Measurements from ENCODE around the gene CACNA2D3. TPM values are rescaled to one million over a fixed set of nuclear protein-coding genes. Genes with fewer than 3 reads are reported as not detected.
A peak's percentile ranks its signal among the peaks of the same experiment; 100 is the strongest.
"Not testable (repeated sequence)": the region's sequence is repeated elsewhere in the genome, so short reads cannot be mapped to it uniquely, and the experiment has no call there.

CACNA2D3 gene
- total RNA-seq, 1 experiment from 2014 or later, result 0.06 TPM

- DNase-seq (ENCODE audit: low read depth), result no peak
Measured at GRCh38 chr3:54955496-54955895, 833.1 kb downstream of the CACNA2D3 start.

- DNase-seq (ENCODE audit: low read depth), result no peak
Measured at GRCh38 chr3:54955941-54956340, 833.6 kb downstream of the CACNA2D3 start.

- DNase-seq (ENCODE audit: low read depth), result no peak
Measured at GRCh38 chr3:54957711-54958110, 835.4 kb downstream of the CACNA2D3 start.

GRCh38 chr3:54960082-54960481 is 837.7 kb downstream of the CACNA2D3 start:
- no peak for DNase-seq (ENCODE audit: low read depth)

- no peak for DNase-seq (ENCODE audit: low read depth)
Measured at GRCh38 chr3:54960701-54961100, 838.3 kb downstream of the CACNA2D3 start.

- no peak for DNase-seq (ENCODE audit: low read depth)
Measured at GRCh38 chr3:54962200-54962599, 839.8 kb downstream of the CACNA2D3 start.

DNA sequence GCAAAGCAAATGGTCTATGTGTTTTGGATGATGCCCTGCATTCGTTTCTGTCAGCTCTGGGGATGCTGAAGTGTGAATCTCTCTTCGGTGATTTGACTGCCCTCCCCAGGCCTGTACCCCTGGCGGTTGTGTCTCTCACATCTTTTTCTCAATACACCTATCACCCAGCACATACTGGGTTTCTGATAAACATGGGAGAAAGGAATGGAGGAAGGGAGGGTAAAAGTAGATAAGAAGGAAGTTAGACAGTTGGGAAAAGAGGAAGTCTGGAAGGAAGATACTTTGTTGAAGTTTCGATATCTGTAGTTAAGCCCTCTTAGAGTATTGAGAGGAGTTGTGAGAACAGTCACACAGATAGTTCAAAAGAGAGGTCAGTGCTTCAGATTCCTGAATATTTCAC is 841.3 kb downstream of the CACNA2D3 start:
- DNase-seq (ENCODE audit: low read depth), result no peak

DNA sequence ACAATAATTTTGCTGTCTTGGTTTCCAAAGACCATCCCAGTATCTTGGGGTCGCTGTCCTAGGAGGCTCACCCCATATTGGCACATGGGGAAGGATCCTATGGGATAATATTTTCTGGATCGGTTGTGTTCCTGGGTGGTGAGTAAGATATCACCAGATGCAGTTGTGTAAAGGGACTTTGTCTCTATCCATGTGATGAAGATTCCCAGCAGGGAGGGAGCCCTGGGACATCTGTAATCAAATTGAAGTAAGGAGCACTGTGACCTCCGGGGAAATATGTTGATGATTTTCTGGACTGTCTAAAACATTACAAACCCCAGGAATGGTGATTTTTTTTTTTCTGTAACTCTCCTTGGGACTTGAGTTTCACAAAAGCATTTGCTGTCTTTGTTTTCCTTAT is 841.7 kb downstream of the CACNA2D3 start:
- DNase-seq (ENCODE audit: low read depth), result no peak

- peak; percentile 57 for DNase-seq (ENCODE audit: low read depth)
Measured at GRCh38 chr3:54965746-54966145, 843.4 kb downstream of the CACNA2D3 start.

GRCh38 chr3:54966979-54967378 is 844.6 kb downstream of the CACNA2D3 start:
- no peak for DNase-seq (ENCODE audit: low read depth)

GRCh38 chr3:54967731-54968161 is 845.4 kb downstream of the CACNA2D3 start:
- DNase-seq (ENCODE audit: low read depth), result peak; percentile 34

- peak; percentile 37 for DNase-seq (ENCODE audit: low read depth)
Measured at GRCh38 chr3:54968546-54969172, 846.3 kb downstream of the CACNA2D3 start.

DNA sequence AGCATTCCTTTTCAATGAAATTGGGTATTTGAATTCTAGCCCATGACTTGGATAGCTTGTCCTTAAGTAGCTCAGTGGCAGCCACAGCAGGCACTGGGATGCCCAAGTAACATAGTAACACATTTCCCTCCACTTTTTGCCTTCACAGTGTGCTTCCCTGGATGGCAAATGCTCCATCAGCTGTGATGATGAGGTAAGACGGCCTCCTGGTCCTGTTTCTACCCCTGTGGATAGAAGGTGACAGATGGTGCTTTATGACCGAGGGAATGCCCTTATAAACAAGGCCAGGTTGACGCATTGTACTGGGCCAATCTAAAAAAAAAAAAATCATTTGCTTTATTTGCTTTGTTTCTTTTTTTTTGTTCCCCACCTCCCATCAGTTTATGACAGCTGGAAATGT is 847.3 kb downstream of the CACNA2D3 start:
- no peak for DNase-seq (ENCODE audit: low read depth)

DNA sequence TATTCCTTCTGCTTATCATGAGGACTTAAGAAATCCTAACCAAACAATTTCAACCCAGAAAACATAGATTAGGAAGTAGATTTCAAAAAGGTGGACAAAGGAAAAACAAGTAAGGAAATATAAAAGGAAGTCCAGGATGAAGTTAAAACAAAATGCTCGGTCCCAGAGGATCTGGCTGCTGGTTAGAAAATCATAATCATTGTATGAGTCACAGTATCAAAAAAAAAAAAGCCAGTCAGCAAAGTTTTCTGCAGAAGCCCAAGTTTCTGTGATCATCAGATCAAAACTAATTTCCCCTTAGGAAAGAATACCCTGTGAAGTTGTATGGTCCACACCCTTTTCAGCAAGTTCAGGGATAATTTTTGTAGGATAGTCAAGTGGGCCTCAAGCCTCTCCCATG is 848.5 kb downstream of the CACNA2D3 start:
- peak; percentile 70 for DNase-seq (ENCODE audit: low read depth)

GRCh38 chr3:54977439-54977838 is 855.1 kb downstream of the CACNA2D3 start:
- DNase-seq (ENCODE audit: low read depth), result no peak

DNA sequence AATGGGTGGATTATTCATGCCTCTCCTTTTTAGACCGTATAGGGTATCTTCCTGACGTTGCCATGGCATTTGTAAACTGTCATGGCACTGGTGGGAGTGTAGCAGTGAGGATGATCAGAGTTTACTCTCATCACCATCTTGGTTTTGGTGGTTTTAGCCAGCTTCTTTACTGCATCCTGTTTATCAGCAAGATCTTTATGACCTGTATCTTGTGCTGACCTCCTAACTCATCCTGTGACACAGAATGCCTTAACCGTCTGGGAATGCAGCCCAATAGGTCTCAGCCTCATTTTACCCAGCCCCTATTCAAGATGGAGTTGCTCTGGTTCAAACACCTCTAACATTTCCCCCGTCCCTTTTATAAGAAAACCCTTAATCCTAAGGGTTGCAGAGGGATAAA is 855.6 kb downstream of the CACNA2D3 start:
- not testable (repeated sequence) for DNase-seq (ENCODE audit: low read depth)

GRCh38 chr3:54982807-54983206 is 860.5 kb downstream of the CACNA2D3 start:
- no peak for DNase-seq (ENCODE audit: low read depth)

DNA sequence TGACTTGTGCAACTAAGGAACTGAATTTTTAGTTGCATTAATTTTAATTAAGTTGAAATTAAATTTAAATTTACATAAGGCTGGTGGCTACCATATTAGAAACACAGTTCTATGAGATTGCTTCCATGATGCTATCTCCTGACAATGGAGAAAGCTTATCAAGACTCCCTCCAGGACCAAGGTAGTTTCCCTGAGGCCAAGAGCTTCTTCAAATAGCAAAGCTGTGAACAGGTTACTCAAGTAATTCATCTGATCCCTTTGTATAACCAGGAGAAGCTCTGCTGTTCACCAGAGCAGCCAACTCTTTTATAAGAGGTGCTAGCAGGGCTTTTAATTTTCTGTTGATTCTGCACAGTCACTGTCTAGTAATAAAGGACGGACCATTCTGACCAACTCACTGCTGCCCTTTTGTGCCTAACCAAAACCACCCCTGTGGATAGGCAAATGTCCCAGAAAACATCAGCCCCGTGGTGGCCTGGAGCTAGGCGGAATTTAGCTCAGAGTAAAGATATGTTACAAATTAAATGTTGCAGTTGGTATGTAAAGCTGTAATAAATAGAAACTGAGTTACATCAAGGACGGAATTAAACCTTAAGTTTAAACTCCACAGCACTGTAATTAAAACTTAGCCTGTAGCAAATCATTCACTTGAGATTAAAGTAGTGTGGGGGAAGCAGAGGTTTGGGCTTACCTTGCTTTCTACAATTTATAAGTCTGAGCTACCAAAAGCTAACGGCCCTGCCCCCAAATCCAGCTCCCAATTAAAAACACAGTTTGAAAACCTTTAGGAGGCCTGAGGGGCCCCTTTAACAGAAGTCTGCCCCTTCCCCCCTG is 861.1 kb downstream of the CACNA2D3 start:
- DNase-seq (ENCODE audit: low read depth), result no peak

- no peak for DNase-seq (ENCODE audit: low read depth)
Measured at GRCh38 chr3:54985856-54986255, 863.5 kb downstream of the CACNA2D3 start.

GRCh38 chr3:54986294-54986693 is 863.9 kb downstream of the CACNA2D3 start:
- DNase-seq (ENCODE audit: low read depth), result no peak

DNA sequence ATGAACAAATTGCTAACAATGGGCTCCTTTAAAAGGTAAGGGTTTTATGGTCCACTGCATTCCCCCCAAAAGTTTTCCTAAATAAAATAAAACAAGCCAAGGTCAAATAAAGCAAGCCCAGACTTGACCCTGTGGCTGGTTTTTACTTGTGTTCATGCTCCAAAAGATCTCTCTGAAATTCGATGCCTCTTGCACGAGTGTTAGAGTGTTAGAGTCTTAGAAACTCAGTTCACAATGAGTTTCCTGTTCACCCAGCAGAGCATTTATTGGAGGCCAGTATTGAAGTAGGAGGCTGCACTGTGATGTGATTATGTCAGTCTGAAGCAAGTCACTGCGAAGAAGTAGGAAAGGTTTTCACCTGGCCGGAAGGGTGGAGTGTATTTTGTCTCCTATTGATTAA is 865.4 kb downstream of the CACNA2D3 start:
- DNase-seq (ENCODE audit: low read depth), result no peak

DNA sequence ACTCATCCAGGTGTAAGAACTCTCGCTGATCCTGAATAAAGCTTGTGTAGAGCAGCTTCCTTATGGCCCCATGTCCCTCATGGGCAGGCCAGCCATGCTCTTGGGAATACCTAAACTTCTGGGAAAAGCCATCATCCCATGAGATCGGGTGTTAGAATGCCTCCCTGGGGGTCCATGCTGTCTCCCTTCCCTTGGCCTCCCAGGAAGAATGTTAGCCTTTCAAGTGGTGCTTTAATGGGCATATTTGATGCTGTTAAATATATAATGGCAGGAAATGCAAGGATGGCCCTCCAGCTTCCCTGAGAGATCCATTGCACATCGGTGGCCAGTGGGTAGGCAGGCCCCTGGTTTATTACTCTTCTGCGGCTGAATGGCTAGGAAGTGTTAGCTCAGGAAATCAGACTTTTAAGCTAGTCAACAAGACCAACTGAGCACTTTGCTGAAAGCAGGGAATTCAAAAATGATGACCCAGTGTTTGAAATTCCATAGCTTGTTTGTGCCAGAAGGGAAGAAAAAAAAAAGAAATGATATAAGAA is 866.0 kb downstream of the CACNA2D3 start:
- no peak for DNase-seq (ENCODE audit: low read depth)

Data from LHCN-M2 (cell line).